B cell (primary cell): Measurements from ENCODE around the gene MAP4K5. TPM values are rescaled to one million over a fixed set of nuclear protein-coding genes. Genes with fewer than 3 reads are reported as not detected.

Experiments
- ATAC-seq: fragments of 200-7000 bp; cut with Tn5 transposase; one replicate; pipeline ENCODE4 v1.10.0; 2021; ENCODE audit warnings: low read depth, mild to moderate bottlenecking, moderate number of reproducible peaks, moderate library complexity
- CTCF ChIA-PET: fragments of 350-600 bp; sonication (Branson Sonifier 250); formaldehyde crosslinking; loops from one replicate; lab custom pipeline; 2021; ENCODE audit warnings: antibody characterized with exemption, inconsistent platforms; lab: Charles Lee
- POLR2A ChIA-PET: fragments of 350-600 bp; sonication (Branson Sonifier 250); formaldehyde crosslinking; loops from one replicate; lab custom pipeline; 2021; ENCODE audit warnings: antibody characterized with exemption; lab: Charles Lee
- DNase-seq: peaks from one replicate; pipeline ENCODE4 v3.0.0; 2013
- H2AFZ ChIP-seq: 2 replicates; pipeline ENCODE4 v1.6.1; 2012; ENCODE audit warnings: mild to moderate bottlenecking, low read depth, low read length; ENCODE audit not compliant: insufficient read depth, poor library complexity, severe bottlenecking
- H3K27ac ChIP-seq, 2 donors: 1 replicate in 1 of 2; 2 replicates in 1 of 2; pipeline ENCODE4 v1.5.1; 2012 to 2013; ENCODE audit warnings: low read length in 2 of 2, mild to moderate bottlenecking in 2 of 2, moderate library complexity in 1 of 2
- H3K27me3 ChIP-seq, 4 experiments: fragments of 200-600 bp in 1 of 4; sonication (generic) in 1 of 4; replicated peaks in 1 of 4; 1 replicate in 2 of 4; 2 replicates in 2 of 4; pipeline versions ENCODE4 v1.6.1 to v1.7.0; 2013 to 2016; ENCODE audit warnings: low read length in 3 of 4, mild to moderate bottlenecking in 2 of 4, mixed read lengths in 1 of 4, moderate library complexity in 1 of 4; ENCODE audit not compliant: insufficient read depth in 4 of 4, control insufficient read depth in 3 of 4; ENCODE audit errors: control extremely low read depth in 1 of 4
- H3K36me3 ChIP-seq, 2 experiments: replicated peaks in 1 of 2; 1 replicate in 1 of 2; 2 replicates in 1 of 2; pipeline versions ENCODE4 v1.6.1 to v1.7.1; 2013; ENCODE audit warnings: low read length in 1 of 2; ENCODE audit not compliant: insufficient read depth in 2 of 2, control insufficient read depth in 1 of 2; ENCODE audit errors: control extremely low read depth in 1 of 2, extremely low read depth in 1 of 2
- H3K4me1 ChIP-seq, 2 donors: fragments of 200-600 bp in 1 of 2; sonication (generic) in 1 of 2; 1 replicate in 1 of 2; 2 replicates in 1 of 2; pipeline versions ENCODE4 v1.5.1 to v1.6.1; 2013 to 2017; ENCODE audit warnings: low read length in 2 of 2; ENCODE audit not compliant: control insufficient read depth in 2 of 2, insufficient read depth in 2 of 2
- H3K4me2 ChIP-seq: replicated peaks from 2 replicates; pipeline ENCODE3; 2012; ENCODE audit warnings: mild to moderate bottlenecking, low read depth, low read length; ENCODE audit not compliant: poor library complexity, severe bottlenecking
- H3K4me3 ChIP-seq, 5 experiments: fragments of 200-600 bp in 1 of 5; sonication (generic) in 1 of 5; 1 replicate in 3 of 5; 2 replicates in 2 of 5; pipeline versions ENCODE4 v1.5.1 to v1.7.0; 2011 to 2016; ENCODE audit warnings: low read length in 4 of 5, mild to moderate bottlenecking in 4 of 5, low read depth in 2 of 5, control low read depth in 1 of 5, moderate library complexity in 1 of 5; ENCODE audit not compliant: insufficient read depth in 1 of 5; ENCODE audit errors: control extremely low read depth in 1 of 5, extremely low read depth in 1 of 5
- H3K79me2 ChIP-seq: fragments of 200-600 bp; sonication (generic); one replicate; pipeline ENCODE4 v1.6.0; 2016; ENCODE audit warnings: low read length; ENCODE audit not compliant: control insufficient read depth, insufficient read depth
- H3K9ac ChIP-seq: fragments of 200-600 bp; sonication (generic); 2 replicates; pipeline ENCODE4 v1.6.1; 2017; ENCODE audit warnings: mild to moderate bottlenecking, low read length, moderate library complexity
- H3K9me3 ChIP-seq, 3 donors: one replicate each; pipeline versions ENCODE4 v1.6.1 to v1.7.1; 2013; ENCODE audit warnings: low read length in 2 of 3; ENCODE audit not compliant: control insufficient read depth in 2 of 3, insufficient read depth in 1 of 3; ENCODE audit errors: control extremely low read depth in 1 of 3
- H4K20me1 ChIP-seq: 2 replicates; pipeline ENCODE4 v1.6.0; 2012; ENCODE audit warnings: mild to moderate bottlenecking, low read length; ENCODE audit not compliant: insufficient read depth, control insufficient read depth, poor library complexity, severe bottlenecking
- H3K27ac Mint-ChIP-seq: one replicate; pipeline ENCODE4 v1.8.0; 2021; ENCODE audit warnings: mixed read lengths
- H3K27me3 Mint-ChIP-seq: one replicate; pipeline ENCODE4 v1.8.0; 2021; ENCODE audit warnings: mixed read lengths
- H3K4me1 Mint-ChIP-seq: one replicate; pipeline ENCODE4 v1.8.0; 2021; ENCODE audit warnings: mixed read lengths
- H3K4me3 Mint-ChIP-seq: one replicate; pipeline ENCODE4 v1.8.0; 2021; ENCODE audit warnings: mixed read lengths
- H3K9me3 Mint-ChIP-seq: one replicate; pipeline ENCODE4 v1.8.0; 2022; ENCODE audit warnings: mixed read lengths; ENCODE audit not compliant: insufficient read depth
- EZH2 ChIP-seq: IDR thresholded peaks from 2 replicates; pipeline ENCODE4 v1.6.1; 2012; ENCODE audit warnings: borderline replicate concordance, low read depth, mild to moderate bottlenecking, moderate library complexity, low read length; ENCODE audit not compliant: insufficient read depth, poor library complexity, severe bottlenecking
- WGBS: methylation state at CpG from one replicate; pipeline ENCODE4 v1.1.5; 2013; ENCODE audit warnings: missing lambda C conversion rate; ENCODE audit not compliant: insufficient coverage; 5-methylcytosine and 5-hydroxymethylcytosine counted together
- intact Hi-C: fragments of 100-400 bp; cut with micrococcal nuclease; formaldehyde crosslinking; loops from one replicate; pipeline ENCODE4 v1.10.0; 2022
- polyA plus RNA-seq: library from polyadenylated mRNA; depleted of rRNA; stranded (reverse); fragments of >200 nt; gene quantifications from 2 replicates; pipeline ENCODE4 v1.2.3, GENCODE V29; 2012
- total RNA-seq, 2 donors: library from RNA; stranded (reverse); fragments of 120-200 nt in 1 of 2; gene quantifications; 1 replicate in 1 of 2; 2 replicates in 1 of 2; pipeline versions ENCODE4 v1.2.3 to v1.2.4, GENCODE V29; 2013 to 2022
- TF ChIP-seq, protein P1 (sequence below): fragments of 200-600 bp; IDR thresholded peaks from one replicate; pipeline ENCODE4 v1.8.0; 2022; ENCODE audit warnings: antibody characterized with exemption, mild to moderate bottlenecking

Gene MAP4K5
- total and polyA plus RNA-seq, 2 donors (not counting 1 experiment from before 2014, with no cell fraction given), result 14.1 to 60.0 TPM

DNA sequence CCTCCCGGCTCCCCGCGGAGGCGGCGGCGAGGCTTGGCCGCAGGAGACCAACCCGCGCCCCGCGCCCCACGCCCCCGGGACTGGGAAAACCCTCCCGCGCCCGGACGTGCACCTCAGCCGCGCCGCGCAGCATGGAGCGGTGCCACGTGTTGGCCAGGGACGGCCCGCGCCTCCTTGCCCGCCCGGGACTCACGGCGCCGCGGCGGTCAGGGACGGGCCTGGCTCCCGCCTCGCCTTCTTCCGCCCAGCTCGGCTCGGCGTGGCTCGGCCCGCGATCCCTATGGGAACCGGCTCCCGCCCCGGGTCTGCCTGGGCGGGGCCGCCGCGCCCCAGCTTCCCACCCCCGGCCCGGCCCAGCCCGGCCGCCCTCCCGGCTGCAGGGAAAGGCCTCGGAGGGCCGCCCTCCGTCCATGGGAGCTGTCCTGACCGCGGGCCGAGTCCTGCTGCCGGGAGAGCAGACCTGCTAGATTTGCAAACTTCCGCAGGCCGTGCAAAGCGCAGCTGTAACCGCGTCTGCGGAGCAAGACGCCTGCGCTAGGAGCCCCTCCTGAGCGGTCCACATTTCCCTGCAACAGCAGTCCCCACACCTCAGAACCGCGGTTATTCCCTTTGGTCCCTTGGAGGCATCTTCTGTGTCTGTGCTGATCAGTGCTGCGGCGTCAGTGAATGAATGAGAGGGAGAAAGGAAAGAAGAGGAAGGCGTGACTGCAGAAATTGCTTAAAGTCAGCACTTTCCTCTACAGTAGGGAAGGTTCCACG lies 135.6 kb downstream of the MAP4K5 start, which contains the start of gene CDKL1:
TSS of gene CDKL1 (minus strand) at position 251 of the 759 bp plus-strand sequence. CDS start 1,013 bp downstream, outside the sequence.
- Mint-ChIP-seq H3K4me1 (peaks cover 41% of the 10 kb centered on the region), H3K9me3 (no peaks in the 10 kb centered on the region), H3K27me3 (peaks cover 2% of the 10 kb centered on the region), H3K27ac (peak within 1 kb of the TSS; percentile 54), H3K4me3 (peak within 1 kb of the TSS; percentile 93)
- peak; percentile 50 for DNase-seq
- Histone ChIP-seq H3K79me2 (no peaks in the 10 kb centered on the region), H3K36me3 (no peaks in the 10 kb centered on the region), H3K4me2 (peak within 1 kb of the TSS; percentile 94), H4K20me1 (no peaks in the 10 kb centered on the region), H2AFZ (peak within 1 kb of the TSS; percentile 91), H3K9me3 (no peaks in the 10 kb centered on the region), H3K4me1 (peaks cover 11 to 24% of the 10 kb centered on the region in 2 donors), H3K9ac (peak within 1 kb of the TSS; percentile 81), H3K27ac (peak within 1 kb of the TSS in 1 of 2 donors; percentile 3), H3K4me3 (peak within 1 kb of the TSS; percentile 51 to 78 (median 69)), H3K27me3 (no peaks in the 10 kb centered on the region)
- peak; percentile 65 for ATAC-seq
- ChIA-PET POLR2A (interaction anchor here (1.3 kb wide), 1 partner anchor 33 kb away, joined by 4 read pairs; no protein-coding TSS in a partner anchor), CTCF (interaction anchor here (0.7 to 1.5 kb wide), 5 partner anchors 76 to 253 kb away, joined by 3 to 10 read pairs (median 3); no protein-coding TSS in a partner anchor)
- intact Hi-C loops, result loop anchor here (1.0 to 2.0 kb wide), 3 partner anchors 32 to 76 kb away; no protein-coding TSS in a partner anchor
- under 1% methylated on average over 73 of the region's 77 CpGs for WGBS
- TF ChIP-seq, protein P1, sequence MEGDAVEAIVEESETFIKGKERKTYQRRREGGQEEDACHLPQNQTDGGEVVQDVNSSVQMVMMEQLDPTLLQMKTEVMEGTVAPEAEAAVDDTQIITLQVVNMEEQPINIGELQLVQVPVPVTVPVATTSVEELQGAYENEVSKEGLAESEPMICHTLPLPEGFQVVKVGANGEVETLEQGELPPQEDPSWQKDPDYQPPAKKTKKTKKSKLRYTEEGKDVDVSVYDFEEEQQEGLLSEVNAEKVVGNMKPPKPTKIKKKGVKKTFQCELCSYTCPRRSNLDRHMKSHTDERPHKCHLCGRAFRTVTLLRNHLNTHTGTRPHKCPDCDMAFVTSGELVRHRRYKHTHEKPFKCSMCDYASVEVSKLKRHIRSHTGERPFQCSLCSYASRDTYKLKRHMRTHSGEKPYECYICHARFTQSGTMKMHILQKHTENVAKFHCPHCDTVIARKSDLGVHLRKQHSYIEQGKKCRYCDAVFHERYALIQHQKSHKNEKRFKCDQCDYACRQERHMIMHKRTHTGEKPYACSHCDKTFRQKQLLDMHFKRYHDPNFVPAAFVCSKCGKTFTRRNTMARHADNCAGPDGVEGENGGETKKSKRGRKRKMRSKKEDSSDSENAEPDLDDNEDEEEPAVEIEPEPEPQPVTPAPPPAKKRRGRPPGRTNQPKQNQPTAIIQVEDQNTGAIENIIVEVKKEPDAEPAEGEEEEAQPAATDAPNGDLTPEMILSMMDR, result no peak
- TF ChIP-seq EZH2, result no peak

GRCh38 chr14:50395448-50395847 lies 136.9 kb downstream of the MAP4K5 start:
- Histone ChIP-seq H3K79me2 (no peaks in the 10 kb centered on the region), H3K9ac (no peak overlapping the region), H3K9me3 (no peaks in the 10 kb centered on the region), H2AFZ (no peak overlapping the region), H3K27me3 (no peaks in the 10 kb centered on the region), H3K27ac (no peak overlapping the region), H4K20me1 (no peaks in the 10 kb centered on the region), H3K36me3 (no peaks in the 10 kb centered on the region), H3K4me1 (peaks cover 11 to 24% of the 10 kb centered on the region in 2 donors), H3K4me3 (no peak overlapping the region), H3K4me2 (peak overlapping the region; percentile 94)
- peaks cover 39% of the 10 kb centered on the region for H3K4me1 Mint-ChIP-seq
- 86% methylated on average over 4 of the region's 5 CpGs for WGBS
- POLR2A ChIA-PET, result interaction anchor here (0.7 kb wide), 1 partner anchor 16 kb away, joined by 12 read pairs; no protein-coding TSS in a partner anchor
- no peaks in the 10 kb centered on the region for H3K9me3 Mint-ChIP-seq
- H3K27ac Mint-ChIP-seq, result no peak overlapping the region
- intact Hi-C loops, result no loop called here
- H3K4me3 Mint-ChIP-seq, result peak overlapping the region; percentile 93
- CTCF ChIA-PET, result interaction anchor here (1.5 kb wide), 1 partner anchor 74 kb away, joined by 10 read pairs; no protein-coding TSS in a partner anchor
- ATAC-seq (no peak), DNase-seq (no peak)
- TF ChIP-seq, protein P1, result no peak
- no peak for TF ChIP-seq EZH2
- H3K27me3 Mint-ChIP-seq, result peaks cover 2% of the 10 kb centered on the region
